K562 (cell line): ENCODE measurements around the gene LPIN2. TPM values are rescaled to one million over a fixed set of nuclear protein-coding genes. Genes with fewer than 3 reads are reported as not detected.

ENCODE experiments used
- ARID2 ChIP-seq: fragments of 450-650 bp; IDR thresholded peaks from 2 replicates; pipeline ENCODE4 v1.6.1; 2017; ENCODE audit warnings: antibody characterized with exemption, mild to moderate bottlenecking
- CBFA2T3 ChIP-seq: fragments of 450-650 bp; IDR thresholded peaks from 2 replicates; pipeline ENCODE4 v1.6.1; 2017
- CREB1 ChIP-seq, 2 experiments: sonication (generic) in 1 of 2; formaldehyde crosslinking in 1 of 2; IDR thresholded peaks; 2 replicates each; pipeline versions ENCODE4 v1.6.1 to v1.8.0; 2012 to 2022; ENCODE audit warnings: inconsistent platforms in 1 of 2, mild to moderate bottlenecking in 1 of 2, missing genetic modification reagents in 1 of 2, moderate library complexity in 1 of 2
- CTCFL ChIP-seq: IDR thresholded peaks from 2 replicates; pipeline ENCODE4 v1.6.1; 2011; ENCODE audit warnings: borderline replicate concordance, low read depth, mild to moderate bottlenecking, moderate library complexity, low read length; ENCODE audit not compliant: insufficient read depth, poor library complexity, severe bottlenecking
- ETS1 ChIP-seq: conservative IDR thresholded peaks from 2 replicates; pipeline ENCODE4 v1.6.1; 2011; ENCODE audit warnings: low read depth, mild to moderate bottlenecking, low read length; ENCODE audit not compliant: control insufficient read depth
- KLF10 ChIP-seq: fragments of 250-450 bp; sonication (Bioruptor Pico); IDR thresholded peaks from 2 replicates; pipeline ENCODE4 v1.6.1; 2021; ENCODE audit warnings: matching md5 sums
- KLF13 ChIP-seq: fragments of 450-650 bp; IDR thresholded peaks from 2 replicates; pipeline ENCODE4 v1.6.1; 2016; ENCODE audit warnings: missing genetic modification characterization, low read depth, mild to moderate bottlenecking, missing compliant biosample characterization, moderate library complexity, borderline replicate concordance
- MBD2 ChIP-seq: sonication (generic); IDR thresholded peaks from 2 replicates; pipeline ENCODE4 v1.6.1; 2016; ENCODE audit warnings: low read depth, borderline replicate concordance
- MCM2 ChIP-seq: fragments of 450-650 bp; IDR thresholded peaks from 2 replicates; pipeline ENCODE4 v1.6.1; 2017; ENCODE audit warnings: low read depth, mild to moderate bottlenecking
- MCM7 ChIP-seq, 2 experiments: fragments of 450-650 bp; IDR thresholded peaks; 2 replicates each; pipeline ENCODE4 v1.6.1; 2016 to 2018
- NUFIP1 ChIP-seq: fragments of 450-650 bp; IDR thresholded peaks from 2 replicates; pipeline ENCODE4 v1.6.1; 2018; ENCODE audit not compliant: partially characterized antibody
- SP2 ChIP-seq: IDR thresholded peaks from 2 replicates; pipeline ENCODE4 v1.6.1; 2011; ENCODE audit warnings: mild to moderate bottlenecking, low read depth, low read length, moderate library complexity; ENCODE audit not compliant: poor library complexity, severe bottlenecking; ENCODE audit errors: extremely low read depth
- TBL1XR1 ChIP-seq, 2 experiments: IDR thresholded peaks; 2 replicates each; pipeline ENCODE4 v1.6.1; 2012; ENCODE audit warnings: improper control_type of control experiment in 2 of 2, low read length in 2 of 2, mild to moderate bottlenecking in 1 of 2
- TCF3 ChIP-seq: sonication (generic); formaldehyde crosslinking; IDR thresholded peaks from 2 replicates; pipeline ENCODE4 v1.4.0; 2020; ENCODE audit warnings: mild to moderate bottlenecking, missing genetic modification reagents
- TSC22D4 ChIP-seq: fragments of 450-650 bp; IDR thresholded peaks from 2 replicates; pipeline ENCODE4 v1.6.1; 2016; ENCODE audit warnings: missing genetic modification characterization, missing biosample characterization, control low read depth
- ZBTB1 ChIP-seq: sonication (generic); formaldehyde crosslinking; IDR thresholded peaks from 2 replicates; pipeline ENCODE4 v1.8.1; 2023; ENCODE audit warnings: missing genetic modification reagents, low read depth, mild to moderate bottlenecking, borderline replicate concordance
- ZKSCAN8 ChIP-seq: fragments of 200-800 bp; sonication (Bioruptor generic); IDR thresholded peaks from 2 replicates; pipeline ENCODE4 v1.6.1; 2016; ENCODE audit warnings: missing genetic modification characterization, missing compliant biosample characterization
- ZNF311 ChIP-seq: fragments of 250-450 bp; sonication (Bioruptor Pico); IDR thresholded peaks from 2 replicates; pipeline ENCODE4 v1.4.0; 2020; ENCODE audit warnings: mild to moderate bottlenecking, moderate library complexity
- polyA plus RNA-seq, 8 experiments: library from polyadenylated mRNA; depleted of rRNA in 4 of 8; stranded (reverse) in 5 of 8; unstranded in 3 of 8; fragments of >200 nt; fragmentation: Nextera tagmentation in 2 of 8; fragmentation: Illumina TruSeq in 1 of 8; extraction: Ambion mirVana in 2 of 8; extraction: Trizol in 1 of 8; gene quantifications; 2 replicates each; pipeline versions ENCODE4 v1.2.1 to v1.2.3, GENCODE V29; 2011 to 2014; ENCODE audit warnings: inconsistent platforms in 1 of 8, missing spikeins in 1 of 8
- total RNA-seq, 7 experiments: library from RNA; depleted of rRNA in 6 of 7; stranded (reverse); fragments of >200 nt in 6 of 7; fragmentation: Illumina TruSeq in 2 of 7; extraction: Trizol in 2 of 7; gene quantifications; 2 replicates each; pipeline versions ENCODE4 v1.2.1 to v1.2.3, GENCODE V29; 2011 to 2021; ENCODE audit warnings: low replicate concordance in 1 of 7
- TF ChIP-seq, protein P1 (sequence below): sonication (generic); formaldehyde crosslinking; IDR thresholded peaks from 2 replicates; pipeline ENCODE4 v1.8.1; 2023; ENCODE audit warnings: mild to moderate bottlenecking, missing genetic modification reagents
- TF ChIP-seq, protein P2 (sequence below), 2 experiments: fragments of 450-650 bp; IDR thresholded peaks; 2 replicates each; pipeline ENCODE4 v1.6.1; 2016

LPIN2 gene
- total and polyA plus RNA-seq, 9 of the 15 experiments (the other 6 are each of a cell fraction or from before 2014, with no cell fraction given): 5.2 to 34.8 (median 24.6) TPM

GRCh38 chr18:2994603-2995432, 18.1 kb downstream of the LPIN2 start (continued):
- TF ChIP-seq CTCFL (no peak), CBFA2T3 (peak; percentile 88), CREB1 (IDR thresholded peaks at IDR 0.05) (no peak; the same call in 1 of the 2 replicates), CREB1 (CRISPR knock-in tag; IDR thresholded peaks at IDR 0.05) (no peak), NUFIP1 (peak; percentile 50), TSC22D4 (tag) (no peak), KLF10 (CRISPR knock-in tag) (no peak), SP2 (peak; percentile 62), MCM2 (no peak), ZKSCAN8 (0 out of 2 replicates have a peak, but pooled peaks have one; percentile 29), TCF3 (peak; percentile 81), KLF13 (no peak), MBD2 (no peak), ZNF311 (CRISPR knock-in tag) (peak; percentile 35; the same call in 1 of the 2 replicates), ETS1 (no peak), ARID2 (no peak), TBL1XR1 (IDR thresholded peaks at IDR 0.05; ENCODE audit: low read length in 2 of 2) (peak in 1 of 2 experiments; percentile 32; a peak in 1 of 4 replicates), ZBTB1 (CRISPR knock-in tag) (no peak), MCM7 (IDR thresholded peaks at IDR 0.05) (no peak)
- TF ChIP-seq, protein P1, sequence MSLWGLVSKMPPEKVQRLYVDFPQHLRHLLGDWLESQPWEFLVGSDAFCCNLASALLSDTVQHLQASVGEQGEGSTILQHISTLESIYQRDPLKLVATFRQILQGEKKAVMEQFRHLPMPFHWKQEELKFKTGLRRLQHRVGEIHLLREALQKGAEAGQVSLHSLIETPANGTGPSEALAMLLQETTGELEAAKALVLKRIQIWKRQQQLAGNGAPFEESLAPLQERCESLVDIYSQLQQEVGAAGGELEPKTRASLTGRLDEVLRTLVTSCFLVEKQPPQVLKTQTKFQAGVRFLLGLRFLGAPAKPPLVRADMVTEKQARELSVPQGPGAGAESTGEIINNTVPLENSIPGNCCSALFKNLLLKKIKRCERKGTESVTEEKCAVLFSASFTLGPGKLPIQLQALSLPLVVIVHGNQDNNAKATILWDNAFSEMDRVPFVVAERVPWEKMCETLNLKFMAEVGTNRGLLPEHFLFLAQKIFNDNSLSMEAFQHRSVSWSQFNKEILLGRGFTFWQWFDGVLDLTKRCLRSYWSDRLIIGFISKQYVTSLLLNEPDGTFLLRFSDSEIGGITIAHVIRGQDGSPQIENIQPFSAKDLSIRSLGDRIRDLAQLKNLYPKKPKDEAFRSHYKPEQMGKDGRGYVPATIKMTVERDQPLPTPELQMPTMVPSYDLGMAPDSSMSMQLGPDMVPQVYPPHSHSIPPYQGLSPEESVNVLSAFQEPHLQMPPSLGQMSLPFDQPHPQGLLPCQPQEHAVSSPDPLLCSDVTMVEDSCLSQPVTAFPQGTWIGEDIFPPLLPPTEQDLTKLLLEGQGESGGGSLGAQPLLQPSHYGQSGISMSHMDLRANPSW (CRISPR knock-in tag): no peak
- TF ChIP-seq, protein P2, sequence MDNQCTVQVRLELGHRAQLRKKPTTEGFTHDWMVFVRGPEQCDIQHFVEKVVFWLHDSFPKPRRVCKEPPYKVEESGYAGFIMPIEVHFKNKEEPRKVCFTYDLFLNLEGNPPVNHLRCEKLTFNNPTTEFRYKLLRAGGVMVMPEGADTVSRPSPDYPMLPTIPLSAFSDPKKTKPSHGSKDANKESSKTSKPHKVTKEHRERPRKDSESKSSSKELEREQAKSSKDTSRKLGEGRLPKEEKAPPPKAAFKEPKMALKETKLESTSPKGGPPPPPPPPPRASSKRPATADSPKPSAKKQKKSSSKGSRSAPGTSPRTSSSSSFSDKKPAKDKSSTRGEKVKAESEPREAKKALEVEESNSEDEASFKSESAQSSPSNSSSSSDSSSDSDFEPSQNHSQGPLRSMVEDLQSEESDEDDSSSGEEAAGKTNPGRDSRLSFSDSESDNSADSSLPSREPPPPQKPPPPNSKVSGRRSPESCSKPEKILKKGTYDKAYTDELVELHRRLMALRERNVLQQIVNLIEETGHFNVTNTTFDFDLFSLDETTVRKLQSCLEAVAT (IDR thresholded peaks at IDR 0.05): no peak
